Skin epidermis (tissue), 12 donors: Measurements from ENCODE around the gene NUBPL.
"Not testable (repeated sequence)": the region's sequence is repeated elsewhere in the genome, so short reads cannot be mapped to it uniquely, and the experiment has no call there.

Experiments used
- H3K27ac ChIP-seq, 21 experiments: fragments of 200-600 bp; sonication (generic) in 11 of 21; one replicate each; pipeline ENCODE4 v1.5.0; 2020; ENCODE audit warnings: mild to moderate bottlenecking in 3 of 21, inconsistent platforms in 2 of 21, moderate library complexity in 2 of 21
- H3K4me3 ChIP-seq, 7 experiments: fragments of 200-600 bp; sonication (generic) in 2 of 7; one replicate each; pipeline ENCODE4 v1.5.0; 2020; ENCODE audit warnings: inconsistent platforms in 2 of 7, mild to moderate bottlenecking in 2 of 7, moderate library complexity in 1 of 7

Gene NUBPL

GRCh38 chr14:31781578-31781977, 220.4 kb downstream of the NUBPL start:
- no peak overlapping the region for H3K4me3 ChIP-seq

DNA sequence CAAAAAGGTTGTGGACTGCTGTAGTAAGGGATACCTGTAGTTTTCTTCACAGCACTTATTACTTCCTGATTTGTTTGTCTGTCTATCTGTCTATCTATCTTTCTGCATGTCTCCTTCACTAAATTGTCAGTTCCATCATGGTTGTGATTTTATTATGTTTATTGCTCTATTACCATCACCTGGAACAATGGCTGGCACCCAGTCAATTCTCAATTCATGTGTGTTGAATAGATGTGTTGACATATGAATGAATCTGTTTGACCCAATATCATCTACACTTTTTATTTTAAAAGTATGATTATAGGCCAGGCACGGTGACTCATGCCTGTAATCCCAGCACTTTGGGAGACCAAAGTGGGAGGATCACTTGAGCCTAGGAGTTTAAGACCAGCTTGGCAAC, 224.4 kb downstream of the NUBPL start:
- Histone ChIP-seq H3K27ac (no peak overlapping the region), H3K4me3 (no peak overlapping the region)

More at GRCh38 chr14:31781578-31781977, 220.4 kb downstream of the NUBPL start:
- H3K27ac ChIP-seq: no peak overlapping the region

DNA sequence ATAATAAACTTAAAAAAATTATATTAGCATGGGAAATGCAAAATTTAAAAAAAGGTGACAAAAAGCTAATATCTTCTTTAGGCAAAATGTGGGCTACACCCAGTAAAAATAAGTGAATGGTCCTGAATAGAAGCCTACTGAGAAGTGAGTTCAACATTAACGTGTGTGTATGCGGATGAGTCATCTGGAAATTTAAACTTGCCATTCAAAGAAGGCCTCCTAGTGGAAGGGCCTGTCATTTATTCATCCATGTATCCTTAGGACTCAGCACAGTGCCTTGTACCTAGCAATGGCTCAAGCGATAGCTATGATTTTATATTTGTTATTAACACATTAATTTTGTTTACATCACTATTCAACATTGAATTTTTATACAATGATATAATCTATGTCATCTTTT, 226.2 kb downstream of the NUBPL start:
- no peak overlapping the region for H3K4me3 ChIP-seq
- H3K27ac ChIP-seq: no peak overlapping the region

DNA sequence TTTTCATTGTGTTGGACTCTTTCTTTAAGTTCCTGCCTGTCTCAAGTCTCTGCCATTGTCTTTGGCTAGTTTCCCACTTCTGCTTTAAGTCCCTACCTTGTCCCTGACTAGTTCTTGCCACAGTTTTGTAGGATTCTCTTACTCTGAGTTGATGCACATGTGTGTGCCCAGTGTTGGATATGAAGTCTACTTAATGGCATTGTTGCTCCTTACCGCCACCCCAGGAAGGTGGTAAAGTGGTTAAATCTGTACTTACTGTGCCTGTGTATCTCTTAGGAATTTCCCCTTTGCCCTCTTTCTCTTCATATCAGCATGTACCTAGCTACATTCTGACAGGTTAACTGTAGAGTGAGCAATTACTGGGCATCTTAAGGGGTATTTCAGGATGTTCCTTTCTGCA, 227.1 kb downstream of the NUBPL start:
- no peak overlapping the region for H3K27ac ChIP-seq

GRCh38 chr14:31792726-31793125, 231.5 kb downstream of the NUBPL start:
- Histone ChIP-seq H3K27ac (no peak overlapping the region), H3K4me3 (no peak overlapping the region)

More for the DNA sequence above, 227.1 kb downstream of the NUBPL start:
- H3K4me3 ChIP-seq: no peak overlapping the region

- H3K27ac ChIP-seq, H3K4me3 ChIP-seq: not testable (repeated sequence)
Observed at GRCh38 chr14:31797946-31798345, 236.7 kb downstream of the NUBPL start.

GRCh38 chr14:31802838-31803237, 241.6 kb downstream of the NUBPL start:
- no peak overlapping the region for H3K4me3 ChIP-seq
- no peak overlapping the region for H3K27ac ChIP-seq

DNA sequence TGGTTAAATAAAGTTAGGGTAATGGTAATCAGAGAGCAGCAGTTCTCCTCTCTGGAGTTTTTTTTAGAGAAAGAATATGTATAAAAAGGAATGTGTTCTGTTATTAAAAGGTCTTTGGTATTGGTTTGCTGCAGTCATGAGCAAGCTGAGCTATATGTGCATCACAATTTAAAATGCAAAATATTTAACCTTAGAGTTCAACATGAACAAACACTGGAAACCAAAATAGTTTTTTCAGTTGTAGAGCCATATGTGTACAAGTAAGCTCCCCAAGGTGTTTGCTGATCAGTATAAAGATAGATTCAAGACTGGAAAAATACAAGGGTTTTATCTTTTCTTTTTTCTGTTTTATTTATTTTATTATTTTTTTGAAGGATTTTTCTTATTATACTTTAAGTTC, 245.0 kb downstream of the NUBPL start:
- no peak overlapping the region for H3K4me3 ChIP-seq
- no peak overlapping the region for H3K27ac ChIP-seq

DNA sequence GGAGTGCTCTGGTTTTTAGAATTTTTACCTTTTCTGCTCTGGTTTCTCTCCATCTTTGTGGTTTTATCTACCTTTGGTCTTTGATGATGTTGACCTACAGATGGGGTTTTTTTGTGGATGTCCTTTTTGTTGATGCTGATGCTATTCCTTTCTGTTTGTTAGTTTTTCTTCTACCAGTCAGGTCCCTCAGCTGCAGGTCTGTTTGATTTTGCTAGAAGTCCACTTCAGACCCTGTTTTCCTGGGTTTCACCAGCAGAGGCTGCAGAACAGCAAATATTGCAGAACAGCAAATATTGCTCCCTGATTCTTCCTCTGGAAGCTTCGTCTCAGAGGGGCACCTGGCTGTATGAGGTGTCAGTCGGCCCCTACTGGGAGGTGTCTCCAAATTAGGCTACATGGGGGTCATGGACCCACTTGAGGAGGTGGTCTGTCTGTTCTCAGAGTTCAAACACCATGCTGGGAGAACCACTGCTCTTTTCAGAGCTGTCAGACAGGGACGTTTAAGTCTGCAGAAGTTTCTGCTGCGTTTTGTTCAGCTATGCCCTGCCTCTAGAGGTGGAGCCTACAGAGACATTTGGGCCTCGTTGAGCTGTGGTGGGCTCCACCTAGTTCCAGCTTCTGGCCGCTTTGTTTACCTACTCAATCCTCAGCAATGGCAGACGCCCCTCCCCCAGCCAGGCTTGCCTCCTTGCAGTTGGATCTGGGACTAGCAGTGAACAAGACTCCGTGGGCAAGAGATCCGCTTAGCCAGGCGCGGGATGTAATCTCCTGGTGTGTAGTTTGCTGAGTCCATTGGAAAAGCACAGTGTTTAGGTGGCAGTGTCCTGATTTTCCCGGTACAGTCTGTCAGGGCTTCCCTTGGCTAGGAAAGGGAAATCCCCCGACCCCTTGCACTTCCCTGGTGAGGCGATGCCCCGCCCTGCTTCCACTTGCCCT, 250.8 kb downstream of the NUBPL start:
- not testable (repeated sequence) for H3K4me3 ChIP-seq, H3K27ac ChIP-seq

GRCh38 chr14:31813724-31814490, 252.7 kb downstream of the NUBPL start:
- H3K27ac ChIP-seq: not testable (repeated sequence)

GRCh38 chr14:31819281-31819680, 258.1 kb downstream of the NUBPL start:
- H3K27ac ChIP-seq: no peak overlapping the region

More at GRCh38 chr14:31813724-31814490, 252.7 kb downstream of the NUBPL start:
- H3K4me3 ChIP-seq: not testable (repeated sequence)

GRCh38 chr14:31825459-31825858, 264.3 kb downstream of the NUBPL start:
- no peak overlapping the region for H3K27ac ChIP-seq
- no peak overlapping the region for H3K4me3 ChIP-seq

More at GRCh38 chr14:31819281-31819680, 258.1 kb downstream of the NUBPL start:
- no peak overlapping the region for H3K4me3 ChIP-seq

GRCh38 chr14:31827325-31827724, 266.1 kb downstream of the NUBPL start:
- no peak overlapping the region for H3K4me3 ChIP-seq
- no peak overlapping the region for H3K27ac ChIP-seq

DNA sequence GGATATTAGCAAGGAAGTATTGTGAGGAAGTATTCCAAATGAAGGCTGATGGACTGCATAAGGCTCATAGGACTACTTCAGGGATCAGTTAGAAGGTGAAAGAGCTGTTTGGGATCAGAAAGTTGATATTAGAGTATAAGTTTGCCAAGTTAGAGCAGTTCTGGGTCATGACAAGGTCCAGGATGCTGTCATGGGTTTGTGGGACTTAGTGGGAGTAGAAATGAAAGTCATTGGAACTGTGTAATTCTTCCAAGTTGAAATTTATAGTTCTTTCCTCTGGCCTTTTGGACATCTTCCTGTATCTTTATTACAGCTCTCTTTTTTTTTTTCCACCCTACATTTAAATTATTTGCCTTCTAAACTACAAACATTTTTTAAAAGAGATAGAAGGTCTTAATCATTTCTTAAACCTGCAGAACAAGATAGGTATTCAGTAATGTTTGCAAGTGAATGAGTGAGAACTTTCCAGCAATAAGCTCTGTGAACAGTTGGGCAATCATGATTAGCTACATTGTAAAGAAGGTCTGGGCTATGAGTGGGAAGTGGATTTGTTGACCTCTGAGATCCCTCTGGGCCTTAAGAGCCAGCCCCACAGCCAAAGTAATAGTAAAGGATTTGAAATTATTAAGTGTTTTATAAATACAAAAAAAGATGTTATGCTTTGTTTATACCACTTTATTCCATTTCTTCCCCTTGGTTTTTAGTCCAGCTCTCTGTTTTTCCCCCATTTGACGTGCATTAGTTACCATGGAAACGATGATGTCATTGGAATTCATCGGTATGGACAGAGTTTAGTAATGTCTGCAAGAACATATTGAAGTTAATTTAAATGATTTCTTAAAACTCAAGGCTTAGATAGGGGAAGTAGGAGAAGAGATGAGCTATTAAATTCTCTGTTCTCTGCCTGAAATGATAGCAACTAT, 268.0 kb downstream of the NUBPL start:
- H3K27ac ChIP-seq: no peak overlapping the region
- no peak overlapping the region for H3K4me3 ChIP-seq

GRCh38 chr14:31834616-31835015, 273.4 kb downstream of the NUBPL start:
- Histone ChIP-seq H3K4me3 (no peak overlapping the region), H3K27ac (no peak overlapping the region)

DNA sequence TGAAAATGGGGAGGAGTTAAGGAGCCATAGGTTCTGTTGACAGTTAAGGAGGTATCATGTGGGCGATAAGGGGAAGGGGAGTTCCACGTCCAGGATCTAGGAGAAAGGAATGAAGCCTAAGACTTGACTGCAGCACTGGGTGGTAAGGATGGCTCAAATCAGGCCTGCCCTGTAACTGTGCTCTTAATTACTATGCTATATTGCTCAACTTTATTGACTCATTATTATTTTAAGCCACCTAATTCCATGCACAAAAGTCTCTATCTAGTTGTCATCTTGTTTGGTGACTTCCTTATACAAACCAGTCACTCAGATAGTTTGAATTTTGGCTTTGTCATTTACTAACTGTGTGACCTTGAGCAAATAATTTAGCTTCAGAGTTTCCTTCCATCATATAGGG, 273.8 kb downstream of the NUBPL start:
- no peak overlapping the region for H3K27ac ChIP-seq
- H3K4me3 ChIP-seq: no peak overlapping the region

DNA sequence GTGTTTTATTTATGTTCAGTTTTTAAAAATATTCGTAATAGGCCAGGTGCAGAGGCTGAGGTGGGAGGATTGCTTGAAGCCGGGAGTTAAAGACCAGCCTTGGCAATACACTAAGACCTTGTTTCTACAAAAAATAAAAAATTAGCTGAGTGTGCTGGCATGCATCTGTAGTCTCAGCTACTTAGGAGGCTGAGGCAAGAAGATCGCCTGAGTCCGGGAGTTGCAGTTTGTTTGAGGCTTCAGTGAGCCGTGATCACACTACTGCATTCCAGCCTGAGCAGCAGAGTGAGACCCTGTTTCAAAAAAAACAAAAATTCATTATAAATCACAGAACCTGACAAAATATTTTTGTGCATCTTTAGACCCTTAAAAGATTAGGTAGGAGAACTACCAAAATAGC, 275.8 kb downstream of the NUBPL start:
- no peak overlapping the region for H3K4me3 ChIP-seq
- H3K27ac ChIP-seq: no peak overlapping the region

DNA sequence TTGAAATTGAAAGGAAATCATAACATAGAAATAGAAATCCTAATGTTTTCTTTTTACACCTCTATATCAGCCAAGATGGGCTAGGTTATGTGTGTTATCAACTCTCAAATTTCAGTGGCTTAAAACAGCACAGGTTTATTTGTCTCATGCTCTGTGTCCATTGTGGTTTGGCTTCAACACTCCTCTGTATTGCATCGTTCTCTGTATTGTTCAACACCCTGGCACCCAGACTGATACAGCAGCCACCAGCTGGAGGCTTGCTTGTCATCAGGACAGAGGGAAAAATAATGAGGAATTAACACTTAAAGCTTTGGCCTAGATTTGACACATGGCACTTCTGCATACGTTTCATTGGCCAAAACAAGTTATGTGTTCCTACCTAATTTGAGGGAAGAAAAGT, 281.7 kb downstream of the NUBPL start:
- Histone ChIP-seq H3K27ac (no peak overlapping the region), H3K4me3 (no peak overlapping the region)

- H3K27ac ChIP-seq: no peak overlapping the region
Observed at GRCh38 chr14:31843361-31844091, 282.3 kb downstream of the NUBPL start.

More at GRCh38 chr14:31843361-31844091, 282.3 kb downstream of the NUBPL start:
- no peak overlapping the region for H3K4me3 ChIP-seq
